HG03095 (cell line): ENCODE data around the gene SIRT7.

Source experiments
- ATAC-seq: cut with Tn5 transposase; IDR thresholded peaks from one replicate; pipeline ENCODE4 v1.9.1; 2021; ENCODE audit warnings: moderate library complexity; ENCODE audit not compliant: unreplicated experiment

Gene SIRT7

GRCh38 chr17:81866440-81867169 is 51.4 kb downstream of the SIRT7 start:
- no peak for ATAC-seq

- no peak for ATAC-seq
Observed at GRCh38 chr17:81865733-81866439, 52.1 kb downstream of the SIRT7 start.

GRCh38 chr17:81865358-81865732 is 52.6 kb downstream of the SIRT7 start:
- no peak for ATAC-seq

- no peak for ATAC-seq
Observed at GRCh38 chr17:81863833-81864768, 53.9 kb downstream of the SIRT7 start.

GRCh38 chr17:81863123-81863675 is 54.8 kb downstream of the SIRT7 start:
- ATAC-seq: no peak
